K562 treated with DMSO at 1 percent for 4 hours (cell line): ENCODE data around the gene POLA1. TPM values are rescaled to one million over a fixed set of nuclear protein-coding genes. Genes with fewer than 3 reads are reported as not detected.

Experiments
- total RNA-seq: library from RNA; unstranded; fragments of 300-600 nt; gene quantifications from 2 replicates; pipeline ENCODE4 v1.2.3, GENCODE V29; 2022; ENCODE audit not compliant: insufficient read depth

Gene POLA1
- total RNA-seq, result 13.0 and 13.2 TPM in 2 replicates

GRCh38 chrX:24693453-24694202 is at the start of gene POLA1:
Gene POLA1, plus strand, starts transcription at chrX:24693918. Its CDS starts 44 bp downstream, at chrX:24693962.

GRCh38 chrX:24647257-24648058 is 46.3 kb upstream of the POLA1 start, which contains the start of gene PCYT1B:
Gene PCYT1B, minus strand, starts transcription at chrX:24647347. Its CDS starts 242 bp downstream, at chrX:24647105.

GRCh38 chrX:25015486-25016360 is 322.0 kb downstream of the POLA1 start, which contains the start of gene ARX:
Gene ARX, minus strand, starts transcription at chrX:25015965. Its CDS starts 228 bp downstream, at chrX:25015737.

Other genes starting within 250 kb of the POLA1 start
- gene PDK3, start 228.6 kb upstream of the POLA1 start, total RNA-seq, result 0.62 and 0.93 TPM in 2 replicates
- not detected in 2 replicates for gene PCYT1B, start 46.6 kb upstream of the POLA1 start, total RNA-seq